ENCODE data around the gene CGB7. TPM values are rescaled to one million over a fixed set of nuclear protein-coding genes. Genes with fewer than 3 reads are reported as not detected.

CGB7 gene
- total and polyA plus RNA-seq, 2 experiments from 2014 or later, result 0.32 to 0.97 TPM

GRCh38 chr19:49086296-49086695 is 28.7 kb upstream of the CGB7 start:
- peak overlapping the region; percentile 93; the same call in 1 of the 2 replicates for H3K27ac ChIP-seq (ENCODE audit: low read depth)
- H3K27ac Mint-ChIP-seq, result peak overlapping the region; percentile 96

More at GRCh38 chr19:49086296-49086695, 28.7 kb upstream of the CGB7 start:
- Histone ChIP-seq H3K27me3 (ENCODE audit: insufficient read depth) (no peaks in the 10 kb centered on the region), H4K20me1 (replicated peaks; ENCODE audit: insufficient read depth) (peaks cover 38% of the 10 kb centered on the region), H3K9me2 (ENCODE audit: insufficient read depth) (no peaks in the 10 kb centered on the region), H3K4me1 (ENCODE audit: insufficient read depth) (peaks cover 13% of the 10 kb centered on the region), H3K4me3 (peak overlapping the region; percentile 86), H3K79me2 (replicated peaks; ENCODE audit: insufficient read depth) (peaks cover 54% of the 10 kb centered on the region), H3K36me3 (ENCODE audit: insufficient read depth) (peaks cover 39% of the 10 kb centered on the region), H2AFZ (no peak overlapping the region), H3K4me2 (peak overlapping the region; percentile 89), H3F3A (replicated peaks; ENCODE audit: low read depth) (peaks cover 22% of the 10 kb centered on the region)
- no peak for DNase-seq (ENCODE audit: low spot score)
- Mint-ChIP-seq H3K27me3 (ENCODE audit: insufficient read depth, low read depth, poor library complexity) (peaks cover 14% of the 10 kb centered on the region), H3K9me3 (peaks cover 2% of the 10 kb centered on the region; the same call in 2 of the 3 replicates), H3K4me1 (peaks cover 16% of the 10 kb centered on the region), H3K36me3 (ENCODE audit: low read depth) (peaks cover 49% of the 10 kb centered on the region), H3K4me3 (peak overlapping the region; percentile 98)
- no peak for TF ChIP-seq ZNF462 (CRISPR knock-in tag; IDR thresholded peaks at IDR 0.05)
- no peak for TF ChIP-seq NANOG (IDR thresholded peaks at IDR 0.05; ENCODE audit: borderline replicate concordance)
- no peak for TF ChIP-seq EZH2phosphoT487 (IDR thresholded peaks at IDR 0.05; ENCODE audit: unreplicated experiment)
- no peak for TF ChIP-seq REST (IDR thresholded peaks at IDR 0.05; ENCODE audit: unreplicated experiment)
- no peak for TF ChIP-seq EZH2 (IDR thresholded peaks at IDR 0.05; ENCODE audit: low read depth, unreplicated experiment)
- TF ChIP-seq CREB1 (CRISPR knock-in tag; IDR thresholded peaks at IDR 0.05; ENCODE audit: low read depth), result no peak
- ATAC-seq, result no peak

All from GM23338 (cell line).